Measurements from ENCODE around the gene RAB7A.
"Not testable (repeated sequence)": the region's sequence is repeated elsewhere in the genome, so short reads cannot be mapped to it uniquely, and the experiment has no call there.

Gene RAB7A

GRCh38 chr3:128749561-128749960 lies 23.6 kb downstream of the RAB7A start:
- DNase-seq (ENCODE audit: low read depth in 2 of 2), result not testable (repeated sequence)

GRCh38 chr3:128753715-128754114 lies 27.7 kb downstream of the RAB7A start:
- no peak for DNase-seq (ENCODE audit: low read depth in 2 of 2)

GRCh38 chr3:128760042-128760441 lies 34.1 kb downstream of the RAB7A start:
- no peak for DNase-seq (ENCODE audit: low read depth in 2 of 2)

GRCh38 chr3:128760881-128761280 lies 34.9 kb downstream of the RAB7A start:
- DNase-seq (ENCODE audit: low read depth in 2 of 2), result no peak

GRCh38 chr3:128761392-128761791 lies 35.4 kb downstream of the RAB7A start:
- no peak for DNase-seq (ENCODE audit: low read depth in 2 of 2)

- DNase-seq (ENCODE audit: low read depth in 2 of 2), result peak in 1 of 2 donors; percentile 14
Observed at GRCh38 chr3:128763967-128764366, 38.0 kb downstream of the RAB7A start.

- no peak for DNase-seq (ENCODE audit: low read depth in 2 of 2)
Observed at GRCh38 chr3:128764863-128765262, 38.9 kb downstream of the RAB7A start.

GRCh38 chr3:128767094-128767750 lies 41.2 kb downstream of the RAB7A start:
- no peak for DNase-seq (ENCODE audit: low read depth in 2 of 2)

- no peak for DNase-seq (ENCODE audit: low read depth in 2 of 2)
Observed at GRCh38 chr3:128768471-128768870, 42.5 kb downstream of the RAB7A start.

GRCh38 chr3:128770387-128770786 lies 44.4 kb downstream of the RAB7A start:
- DNase-seq (ENCODE audit: low read depth in 2 of 2), result no peak

- DNase-seq (ENCODE audit: low read depth in 2 of 2), result not testable (repeated sequence)
Observed at GRCh38 chr3:128773189-128773588, 47.2 kb downstream of the RAB7A start.

GRCh38 chr3:128773592-128773991 lies 47.6 kb downstream of the RAB7A start:
- DNase-seq (ENCODE audit: low read depth in 2 of 2), result not testable (repeated sequence)

GRCh38 chr3:128775241-128775640 lies 49.3 kb downstream of the RAB7A start:
- DNase-seq (ENCODE audit: low read depth in 2 of 2), result no peak

GRCh38 chr3:128775906-128776542 lies 50.0 kb downstream of the RAB7A start:
- DNase-seq (ENCODE audit: low read depth in 2 of 2), result no peak

- no peak for DNase-seq (ENCODE audit: low read depth in 2 of 2)
Observed at GRCh38 chr3:128780101-128780837, 54.3 kb downstream of the RAB7A start.

GRCh38 chr3:128781164-128781563 lies 55.2 kb downstream of the RAB7A start:
- no peak for DNase-seq (ENCODE audit: low read depth in 2 of 2)

- DNase-seq (ENCODE audit: low read depth in 2 of 2), result no peak
Observed at GRCh38 chr3:128782282-128783146, 56.5 kb downstream of the RAB7A start.

GRCh38 chr3:128783774-128784173 lies 57.8 kb downstream of the RAB7A start:
- DNase-seq (ENCODE audit: low read depth in 2 of 2), result no peak

GRCh38 chr3:128784232-128784631 lies 58.2 kb downstream of the RAB7A start:
- DNase-seq (ENCODE audit: low read depth in 2 of 2), result peak in 1 of 2 donors; percentile 29

GRCh38 chr3:128784843-128785242 lies 58.9 kb downstream of the RAB7A start:
- no peak for DNase-seq (ENCODE audit: low read depth in 2 of 2)

- DNase-seq (ENCODE audit: low read depth in 2 of 2), result no peak
Observed at GRCh38 chr3:128786434-128787020, 60.5 kb downstream of the RAB7A start.
